WERI-Rb-1 (cell line): ENCODE results near the gene WNK2.

Experiments
- DNase-seq: peaks from one replicate; pipeline ENCODE4 v3.0.0-alpha.2; 2020
- H3K27ac ChIP-seq: fragments of 250-450 bp; sonication (Bioruptor Pico); 2 replicates; pipeline ENCODE4 v1.5.1; 2020; ENCODE audit warnings: mild to moderate bottlenecking, moderate library complexity
- H3K27me3 ChIP-seq: fragments of 250-450 bp; sonication (Bioruptor Pico); 2 replicates; pipeline ENCODE4 v1.5.1; 2021; ENCODE audit warnings: mild to moderate bottlenecking, low read depth, moderate library complexity; ENCODE audit not compliant: insufficient read depth, severe bottlenecking
- H3K36me3 ChIP-seq: fragments of 250-450 bp; sonication (Bioruptor Pico); 2 replicates; pipeline ENCODE4 v1.5.1; 2020; ENCODE audit warnings: mild to moderate bottlenecking, moderate library complexity
- H3K4me3 ChIP-seq: 2 replicates; pipeline ENCODE4 v1.5.1; 2011; ENCODE audit warnings: low read depth, mild to moderate bottlenecking, control low read depth, low read length
- H3K9me3 ChIP-seq: fragments of 250-450 bp; sonication (Bioruptor Pico); 2 replicates; pipeline ENCODE4 v1.5.1; 2021; ENCODE audit warnings: mild to moderate bottlenecking, moderate library complexity; ENCODE audit not compliant: severe bottlenecking
- CTCF ChIP-seq: IDR thresholded peaks from 2 replicates; pipeline ENCODE4 v1.5.1; 2011; ENCODE audit warnings: low read depth, mild to moderate bottlenecking, control low read depth, inconsistent platforms, low read length

The WNK2 gene

GRCh38 chr9:93172666-93173364 lies 11.1 kb upstream of the WNK2 start:
- H3K4me3 ChIP-seq = no peak overlapping the region
- H3K27me3 ChIP-seq = no peaks in the 10 kb centered on the region
- DNase-seq = no peak
- H3K27ac ChIP-seq = no peak overlapping the region
- no peaks in the 10 kb centered on the region for H3K9me3 ChIP-seq
- H3K36me3 ChIP-seq = no peaks in the 10 kb centered on the region
- TF ChIP-seq CTCF = no peak

- no peak for DNase-seq
- no peaks in the 10 kb centered on the region for H3K9me3 ChIP-seq
- no peaks in the 10 kb centered on the region for H3K27me3 ChIP-seq
Observed at GRCh38 chr9:93173365-93174051, 10.4 kb upstream of the WNK2 start.

GRCh38 chr9:93174976-93175375 lies 9.0 kb upstream of the WNK2 start:
- no peak for DNase-seq
- Histone ChIP-seq H3K9me3 (no peaks in the 10 kb centered on the region), H3K4me3 (no peak overlapping the region), H3K27ac (no peak overlapping the region), H3K36me3 (no peaks in the 10 kb centered on the region), H3K27me3 (no peaks in the 10 kb centered on the region)
- no peak for TF ChIP-seq CTCF

More at GRCh38 chr9:93173365-93174051, 10.4 kb upstream of the WNK2 start:
- no peaks in the 10 kb centered on the region for H3K36me3 ChIP-seq
- no peak overlapping the region for H3K27ac ChIP-seq
- TF ChIP-seq CTCF = no peak
- no peak overlapping the region for H3K4me3 ChIP-seq

GRCh38 chr9:93177676-93178075 lies 6.3 kb upstream of the WNK2 start:
- no peaks in the 10 kb centered on the region for H3K27me3 ChIP-seq
- TF ChIP-seq CTCF = no peak
- no peak overlapping the region for H3K4me3 ChIP-seq
- no peaks in the 10 kb centered on the region for H3K9me3 ChIP-seq
- no peak overlapping the region for H3K27ac ChIP-seq
- DNase-seq = peak; percentile 40
- H3K36me3 ChIP-seq = no peaks in the 10 kb centered on the region

GRCh38 chr9:93178851-93179786 lies 4.8 kb upstream of the WNK2 start:
- DNase-seq = no peak
- no peaks in the 10 kb centered on the region for H3K36me3 ChIP-seq
- H3K4me3 ChIP-seq = no peak overlapping the region
- no peaks in the 10 kb centered on the region for H3K9me3 ChIP-seq
- no peak for TF ChIP-seq CTCF
- no peak overlapping the region for H3K27ac ChIP-seq
- no peaks in the 10 kb centered on the region for H3K27me3 ChIP-seq
